OCI-LY7 (cell line): Measurements from ENCODE around the gene ORM2.
"Not testable (repeated sequence)": the region's sequence is repeated elsewhere in the genome, so short reads cannot be mapped to it uniquely, and the experiment has no call there.

Experiments
- EZH2phosphoT487 ChIP-seq: fragments of 200-600 bp; sonication (generic); IDR thresholded peaks from 2 replicates; pipeline ENCODE4 v1.6.1; 2018; ENCODE audit warnings: low read depth, borderline replicate concordance, mild to moderate bottlenecking, mixed run types, antibody characterized with exemption, low read length, moderate library complexity, mixed read lengths
- TF ChIP-seq, protein P1 (sequence below): fragments of 200-600 bp; sonication (generic); conservative IDR thresholded peaks from 2 replicates; pipeline ENCODE4 v1.5.1; 2014; ENCODE audit warnings: mild to moderate bottlenecking, antibody characterized with exemption, low read length, moderate library complexity, mixed read lengths

DNA sequence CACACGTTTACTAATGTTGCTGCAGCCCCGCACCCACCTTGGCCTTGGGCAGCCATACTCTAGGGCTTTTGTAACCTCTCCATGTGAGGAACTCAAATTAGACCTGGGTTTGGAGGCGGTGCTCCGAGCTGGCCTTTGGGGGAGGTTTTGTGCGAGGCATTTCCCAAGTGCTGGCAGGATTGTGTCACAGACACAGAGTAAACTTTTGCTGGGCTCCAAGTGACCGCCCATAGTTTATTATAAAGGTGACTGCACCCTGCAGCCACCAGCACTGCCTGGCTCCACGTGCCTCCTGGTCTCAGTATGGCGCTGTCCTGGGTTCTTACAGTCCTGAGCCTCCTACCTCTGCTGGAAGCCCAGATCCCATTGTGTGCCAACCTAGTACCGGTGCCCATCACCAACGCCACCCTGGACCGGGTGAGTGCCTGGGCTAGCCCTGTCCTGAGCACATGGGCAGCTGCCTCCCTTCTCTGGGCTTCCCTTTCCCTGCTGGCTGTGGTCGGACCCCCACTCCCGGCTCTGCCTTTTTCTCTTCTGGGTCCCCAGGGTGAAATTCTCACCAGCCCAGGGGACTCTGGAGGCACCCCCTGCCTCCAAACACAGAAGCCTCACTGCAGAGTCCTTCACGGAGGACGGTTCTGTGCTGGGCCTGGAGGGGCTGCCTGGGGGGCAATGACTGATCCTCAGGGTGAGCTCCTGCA lies 6.7 kb upstream of the ORM2 start, which contains the start of gene ORM1:
- TF ChIP-seq, protein P1, sequence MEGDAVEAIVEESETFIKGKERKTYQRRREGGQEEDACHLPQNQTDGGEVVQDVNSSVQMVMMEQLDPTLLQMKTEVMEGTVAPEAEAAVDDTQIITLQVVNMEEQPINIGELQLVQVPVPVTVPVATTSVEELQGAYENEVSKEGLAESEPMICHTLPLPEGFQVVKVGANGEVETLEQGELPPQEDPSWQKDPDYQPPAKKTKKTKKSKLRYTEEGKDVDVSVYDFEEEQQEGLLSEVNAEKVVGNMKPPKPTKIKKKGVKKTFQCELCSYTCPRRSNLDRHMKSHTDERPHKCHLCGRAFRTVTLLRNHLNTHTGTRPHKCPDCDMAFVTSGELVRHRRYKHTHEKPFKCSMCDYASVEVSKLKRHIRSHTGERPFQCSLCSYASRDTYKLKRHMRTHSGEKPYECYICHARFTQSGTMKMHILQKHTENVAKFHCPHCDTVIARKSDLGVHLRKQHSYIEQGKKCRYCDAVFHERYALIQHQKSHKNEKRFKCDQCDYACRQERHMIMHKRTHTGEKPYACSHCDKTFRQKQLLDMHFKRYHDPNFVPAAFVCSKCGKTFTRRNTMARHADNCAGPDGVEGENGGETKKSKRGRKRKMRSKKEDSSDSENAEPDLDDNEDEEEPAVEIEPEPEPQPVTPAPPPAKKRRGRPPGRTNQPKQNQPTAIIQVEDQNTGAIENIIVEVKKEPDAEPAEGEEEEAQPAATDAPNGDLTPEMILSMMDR, result not testable (repeated sequence)
- not testable (repeated sequence) for TF ChIP-seq EZH2phosphoT487
